Measurements from ENCODE around the gene CLCN5. TPM values are rescaled to one million over a fixed set of nuclear protein-coding genes. Genes with fewer than 3 reads are reported as not detected.

CLCN5 gene
- total and polyA plus RNA-seq, 3 donors from 2014 or later, result 6.8 to 22.1 (median 20.5) TPM

DNA sequence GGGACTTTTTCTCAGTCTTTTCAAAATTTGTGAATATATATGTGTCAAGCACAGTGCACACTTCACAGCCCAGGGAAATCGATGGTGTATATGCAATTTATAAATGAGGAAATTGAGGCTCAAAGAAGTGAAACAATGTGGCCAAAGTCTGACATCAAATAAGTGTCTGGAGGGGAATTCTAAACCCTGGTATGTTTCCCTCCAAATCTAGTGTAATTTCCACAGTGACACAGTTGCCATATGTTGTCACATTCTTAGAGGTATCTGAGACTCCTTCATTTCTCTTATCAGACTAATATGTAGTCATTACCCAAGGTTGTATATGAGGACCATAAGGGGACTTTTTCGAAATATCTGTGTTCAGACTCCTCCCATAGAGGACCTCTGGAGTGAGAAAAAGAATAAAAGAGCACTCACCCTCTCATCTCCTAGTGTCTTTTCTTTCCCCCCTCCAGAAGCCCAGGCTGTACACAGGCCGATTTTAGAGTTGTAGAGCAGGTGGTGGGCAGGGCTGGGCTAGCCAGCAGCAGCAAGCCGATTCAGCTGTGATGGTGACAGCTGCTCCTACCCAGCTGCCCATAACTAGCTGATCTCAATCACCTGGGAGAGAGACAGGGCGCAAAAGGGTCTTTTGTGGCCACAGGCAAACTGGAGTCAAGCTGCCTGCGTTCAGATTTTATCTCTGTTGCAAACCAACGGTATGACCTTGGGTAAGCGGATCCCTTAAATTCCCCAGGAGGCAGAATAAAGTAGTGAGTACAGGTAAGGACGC is 55.1 kb downstream of the CLCN5 start:
- TF ChIP-seq POLR2A (IDR thresholded peaks at IDR 0.05), result no peak
- TF ChIP-seq, protein P1, sequence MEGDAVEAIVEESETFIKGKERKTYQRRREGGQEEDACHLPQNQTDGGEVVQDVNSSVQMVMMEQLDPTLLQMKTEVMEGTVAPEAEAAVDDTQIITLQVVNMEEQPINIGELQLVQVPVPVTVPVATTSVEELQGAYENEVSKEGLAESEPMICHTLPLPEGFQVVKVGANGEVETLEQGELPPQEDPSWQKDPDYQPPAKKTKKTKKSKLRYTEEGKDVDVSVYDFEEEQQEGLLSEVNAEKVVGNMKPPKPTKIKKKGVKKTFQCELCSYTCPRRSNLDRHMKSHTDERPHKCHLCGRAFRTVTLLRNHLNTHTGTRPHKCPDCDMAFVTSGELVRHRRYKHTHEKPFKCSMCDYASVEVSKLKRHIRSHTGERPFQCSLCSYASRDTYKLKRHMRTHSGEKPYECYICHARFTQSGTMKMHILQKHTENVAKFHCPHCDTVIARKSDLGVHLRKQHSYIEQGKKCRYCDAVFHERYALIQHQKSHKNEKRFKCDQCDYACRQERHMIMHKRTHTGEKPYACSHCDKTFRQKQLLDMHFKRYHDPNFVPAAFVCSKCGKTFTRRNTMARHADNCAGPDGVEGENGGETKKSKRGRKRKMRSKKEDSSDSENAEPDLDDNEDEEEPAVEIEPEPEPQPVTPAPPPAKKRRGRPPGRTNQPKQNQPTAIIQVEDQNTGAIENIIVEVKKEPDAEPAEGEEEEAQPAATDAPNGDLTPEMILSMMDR (IDR thresholded peaks at IDR 0.05), result no peak
- no peaks in the 10 kb centered on the region for H3K4me1 ChIP-seq
- no peak overlapping the region for H3K27ac ChIP-seq
- 28 to 53% methylated on average over 4 to 9 of the region's 9 CpGs for WGBS, 2 donors
- H3K9me3 ChIP-seq, result no peaks in the 10 kb centered on the region
- no peak overlapping the region for H3K4me3 ChIP-seq
- H3K36me3 ChIP-seq (ENCODE audit: low read depth, missing control alignments), result no peaks in the 10 kb centered on the region
- intact Hi-C loops (cut with DNase I; ENCODE audit: low total_unique reads), result no loop called here
- H3K27me3 ChIP-seq, result no peaks in the 10 kb centered on the region
- DNase-seq, result no peak

DNA sequence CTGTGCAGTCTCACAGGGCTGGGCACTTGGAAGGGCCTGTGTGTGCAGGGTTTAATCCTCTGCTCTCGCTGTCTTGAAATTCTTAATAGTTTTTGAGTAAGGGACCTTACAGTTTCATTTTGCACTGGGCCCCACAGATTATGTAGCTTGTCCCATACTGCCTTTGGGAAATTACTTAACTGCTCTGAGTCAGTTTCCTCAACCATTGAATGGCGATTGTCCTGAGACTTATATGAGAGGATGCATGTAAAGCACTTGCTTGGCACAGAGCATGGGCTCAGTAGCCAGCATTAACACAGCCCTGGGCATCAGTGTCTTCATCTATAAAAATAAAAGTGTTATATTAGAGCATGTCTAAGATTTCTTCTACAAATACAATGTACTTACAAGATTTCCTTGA is 55.8 kb downstream of the CLCN5 start:
- Histone ChIP-seq H3K27ac (no peak overlapping the region), H3K4me1 (no peaks in the 10 kb centered on the region), H3K36me3 (ENCODE audit: low read depth, missing control alignments) (no peaks in the 10 kb centered on the region), H3K27me3 (no peaks in the 10 kb centered on the region), H3K4me3 (no peak overlapping the region), H3K9me3 (no peaks in the 10 kb centered on the region)
- intact Hi-C loops (cut with DNase I; ENCODE audit: low total_unique reads), result no loop called here
- TF ChIP-seq POLR2A (IDR thresholded peaks at IDR 0.05), result no peak
- TF ChIP-seq, protein P1 (IDR thresholded peaks at IDR 0.05), result no peak
- DNase-seq, result no peak
- WGBS, 2 donors, result 69 to 100% methylated on average over 1 to 2 of the region's 2 CpGs

DNA sequence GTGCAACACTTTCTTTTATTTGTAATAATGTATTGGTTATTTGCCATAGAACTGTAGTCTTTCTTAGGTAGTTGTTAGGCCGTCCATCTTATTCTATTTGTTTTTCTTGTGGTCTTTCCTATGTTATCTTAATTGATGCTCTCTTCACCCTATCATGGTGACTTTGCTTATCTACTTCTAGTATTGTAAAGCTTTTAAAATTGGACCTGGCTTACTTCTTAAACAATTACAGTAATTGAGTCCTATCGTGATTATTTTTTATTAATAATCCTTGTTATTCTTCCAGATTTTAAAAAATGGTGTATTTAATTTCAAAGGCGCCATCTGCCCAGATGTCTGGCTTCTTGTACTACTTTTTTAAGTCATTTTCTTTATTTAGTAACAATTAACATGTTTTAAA is 63.7 kb downstream of the CLCN5 start:
- TF ChIP-seq, protein P1 (IDR thresholded peaks at IDR 0.05), result no peak
- no peak for TF ChIP-seq POLR2A (IDR thresholded peaks at IDR 0.05)
- Histone ChIP-seq H3K27ac (no peak overlapping the region), H3K4me3 (no peak overlapping the region), H3K4me1 (no peaks in the 10 kb centered on the region), H3K27me3 (no peaks in the 10 kb centered on the region), H3K36me3 (ENCODE audit: low read depth, missing control alignments) (no peaks in the 10 kb centered on the region), H3K9me3 (no peaks in the 10 kb centered on the region)
- 88 to 89% methylated on average over 3 of the region's 3 CpGs for WGBS, 2 donors
- intact Hi-C loops (cut with DNase I; ENCODE audit: low total_unique reads), result no loop called here
- DNase-seq, result no peak

DNA sequence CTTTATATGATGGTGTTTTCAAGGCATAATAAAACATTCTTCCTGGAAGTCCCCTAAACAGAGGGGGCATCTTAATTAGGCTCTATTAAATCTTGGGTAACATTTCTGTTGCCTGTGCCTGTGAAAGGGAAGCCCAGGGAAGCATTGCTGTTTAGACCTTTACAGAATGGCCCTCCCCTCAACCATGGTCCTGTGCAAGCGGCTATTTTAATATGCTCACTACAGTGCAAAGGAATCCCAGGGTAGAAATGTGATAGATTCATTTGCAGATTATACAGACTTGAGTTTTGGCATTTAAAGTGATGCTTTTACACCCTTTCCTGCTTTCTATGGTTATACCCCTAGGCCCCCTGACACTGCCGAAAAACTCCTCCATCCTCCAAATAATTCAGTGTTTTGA is 65.3 kb downstream of the CLCN5 start:
- DNase-seq, result no peak
- no peak for TF ChIP-seq POLR2A (IDR thresholded peaks at IDR 0.05)
- TF ChIP-seq, protein P1 (IDR thresholded peaks at IDR 0.05), result no peak
- WGBS, 2 donors, result 82 to 95% methylated on average over 2 of the region's 2 CpGs
- H3K4me1 ChIP-seq, result no peaks in the 10 kb centered on the region
- intact Hi-C loops (cut with DNase I; ENCODE audit: low total_unique reads), result no loop called here
- H3K9me3 ChIP-seq, result no peaks in the 10 kb centered on the region
- H3K36me3 ChIP-seq (ENCODE audit: low read depth, missing control alignments), result no peaks in the 10 kb centered on the region
- H3K4me3 ChIP-seq, result no peak overlapping the region
- no peak overlapping the region for H3K27ac ChIP-seq
- H3K27me3 ChIP-seq, result no peaks in the 10 kb centered on the region

DNA sequence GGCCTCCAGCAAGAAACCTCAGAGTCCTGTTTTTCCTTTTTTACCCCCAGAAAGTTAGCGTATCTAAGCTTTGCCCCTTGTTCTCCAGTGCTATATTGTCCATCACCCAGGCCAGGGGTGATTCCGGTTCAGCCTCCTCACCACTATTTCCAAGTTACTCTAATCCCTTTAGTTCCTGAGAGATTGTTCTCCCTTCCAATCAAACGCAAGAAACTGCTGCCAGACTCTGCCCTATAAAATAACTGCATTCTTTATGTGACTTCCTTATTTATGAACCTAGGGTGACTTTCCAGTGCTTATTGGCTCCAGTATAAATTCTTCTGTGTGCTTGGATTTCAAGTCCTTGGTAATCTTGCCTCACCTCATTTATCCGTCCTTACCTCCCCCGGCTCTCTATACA is 65.7 kb downstream of the CLCN5 start:
- TF ChIP-seq, protein P1 (IDR thresholded peaks at IDR 0.05), result no peak
- no peak for TF ChIP-seq POLR2A (IDR thresholded peaks at IDR 0.05)
- intact Hi-C loops (cut with DNase I; ENCODE audit: low total_unique reads), result no loop called here
- Histone ChIP-seq H3K36me3 (ENCODE audit: low read depth, missing control alignments) (no peaks in the 10 kb centered on the region), H3K27ac (no peak overlapping the region), H3K4me1 (no peaks in the 10 kb centered on the region), H3K4me3 (no peak overlapping the region), H3K9me3 (no peaks in the 10 kb centered on the region), H3K27me3 (no peaks in the 10 kb centered on the region)
- no peak for DNase-seq
- 72% methylated on average over 5 of the region's 5 CpGs for WGBS, 2 donors
